SK-N-MC (cell line): ENCODE results near the gene KLHL29.

Source experiments
- EZH2 ChIP-seq: fragments of 200-600 bp; sonication (generic); IDR thresholded peaks from one replicate; pipeline ENCODE4 v1.6.1; 2017; ENCODE audit warnings: antibody characterized with exemption
- FOXP2 ChIP-seq: optimal IDR thresholded peaks from 2 replicates; pipeline ENCODE3; 2011; ENCODE audit warnings: mild to moderate bottlenecking, moderate library complexity; ENCODE audit not compliant: insufficient read depth; ENCODE audit errors: extremely low read length, control extremely low read depth
- POLR2AphosphoS5 ChIP-seq: IDR thresholded peaks from 2 replicates; pipeline ENCODE4 v1.6.1; 2012; ENCODE audit warnings: mild to moderate bottlenecking, low read depth, low read length, borderline replicate concordance

DNA sequence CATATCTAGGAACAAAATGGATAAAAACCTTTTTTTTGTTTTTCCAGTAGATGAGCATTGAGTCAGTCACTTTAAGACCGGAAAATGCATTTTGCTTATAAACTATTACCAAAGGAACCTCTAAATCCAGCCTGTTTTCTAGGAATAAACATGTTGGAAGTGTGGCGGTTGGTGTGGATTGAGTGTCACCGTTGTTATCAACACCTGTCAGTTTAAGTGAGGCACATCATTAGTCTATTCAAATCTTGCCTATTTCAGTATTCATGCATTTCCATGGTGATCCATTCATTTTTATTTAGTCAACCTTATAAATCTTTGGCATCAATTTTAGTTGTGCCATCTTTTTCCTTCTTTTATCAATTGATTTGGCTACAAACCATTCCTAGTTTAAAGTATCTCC, 3.3 kb downstream of the KLHL29 start:
- TF ChIP-seq POLR2AphosphoS5 (no peak), EZH2 (no peak), FOXP2 (no peak)
